ENCODE data around the gene LHX1.

The LHX1 gene

DNA sequence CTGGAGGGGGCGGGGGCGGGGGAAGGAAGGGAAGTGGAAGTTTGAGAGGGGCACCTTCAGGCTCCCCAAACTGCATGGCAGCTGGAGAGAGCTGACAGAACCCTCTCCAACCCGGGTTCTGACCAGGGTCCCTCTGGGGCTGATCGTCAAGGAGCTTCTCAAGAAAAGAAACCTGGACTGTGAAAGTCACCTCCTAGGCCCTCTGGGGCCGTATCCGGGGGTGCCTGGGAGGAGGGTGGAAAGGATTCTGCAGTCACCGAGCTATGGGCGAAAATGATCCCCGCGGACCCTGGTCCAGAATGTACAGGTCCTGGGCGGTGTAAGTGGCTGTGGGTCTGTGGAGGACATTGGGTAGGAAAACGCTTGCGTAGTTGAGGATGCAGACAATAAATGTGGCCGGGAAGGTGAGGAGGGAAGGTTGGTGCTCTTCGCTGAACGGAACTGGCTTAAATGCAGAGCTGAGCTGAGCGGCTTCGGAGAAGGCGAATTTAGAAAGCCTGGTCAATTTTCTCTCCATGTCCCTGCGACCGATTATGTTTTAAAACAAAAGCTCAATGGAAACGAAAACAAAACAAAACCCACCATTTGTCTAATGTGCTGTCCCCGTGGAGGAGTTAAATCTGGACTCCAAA, 3.6 kb upstream of the LHX1 start:
- peak overlapping the region; percentile 55; the same call in 1 of the 2 replicates for H3K4me3 ChIP-seq (ENCODE audit: low read depth, low read length)
- peaks cover 99% of the 10 kb centered on the region for H3K27me3 ChIP-seq (ENCODE audit: insufficient read depth, low read length)
- no peaks in the 10 kb centered on the region for H3K4me1 ChIP-seq (ENCODE audit: control insufficient read depth, insufficient read depth, low read length, unreplicated experiment)
- no peaks in the 10 kb centered on the region for H3K79me2 ChIP-seq (ENCODE audit: control insufficient read depth, insufficient read depth, low read length, unreplicated experiment)
- H2AFZ ChIP-seq (ENCODE audit: low read length, unreplicated experiment): no peak overlapping the region
- no peak overlapping the region for H3K27ac ChIP-seq (ENCODE audit: low read depth, low read length)
- H3K36me3 ChIP-seq (ENCODE audit: insufficient read depth, low read length): no peaks in the 10 kb centered on the region

DNA sequence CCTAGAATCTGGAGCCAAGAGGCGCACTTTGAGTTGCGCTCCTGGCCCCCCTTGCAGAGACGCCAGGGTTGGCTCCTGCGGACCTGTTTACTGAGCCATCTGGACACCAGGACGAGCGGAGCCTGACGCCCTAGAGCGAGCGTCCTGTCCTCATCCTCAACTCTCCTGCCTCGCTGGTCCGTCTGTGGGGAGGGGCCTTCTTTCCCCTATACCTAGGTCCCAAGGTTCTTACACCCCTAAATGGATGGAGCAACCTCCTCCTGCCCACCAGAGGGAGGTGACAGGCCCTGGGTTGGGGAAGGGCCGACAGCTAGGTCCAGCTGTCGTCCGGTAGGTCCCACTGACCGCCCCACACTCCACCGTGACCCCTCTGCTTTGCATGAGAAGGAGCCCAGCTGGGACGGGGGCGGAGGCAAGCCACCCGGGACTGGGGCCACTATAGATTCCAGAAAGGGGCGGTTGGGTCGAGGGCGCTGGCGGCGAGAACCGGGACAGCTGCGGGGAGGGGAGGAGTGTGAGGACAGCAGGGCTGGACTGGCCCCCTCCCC, 3.1 kb upstream of the LHX1 start:
- H3K27ac ChIP-seq (ENCODE audit: low read depth, low read length): no peak overlapping the region
- no peak overlapping the region for H2AFZ ChIP-seq (ENCODE audit: low read length, unreplicated experiment)
- H3K27me3 ChIP-seq (ENCODE audit: insufficient read depth, low read length): peaks cover 99% of the 10 kb centered on the region
- no peaks in the 10 kb centered on the region for H3K79me2 ChIP-seq (ENCODE audit: control insufficient read depth, insufficient read depth, low read length, unreplicated experiment)
- H3K4me3 ChIP-seq (ENCODE audit: low read depth, low read length): peak overlapping the region; percentile 55; the same call in 1 of the 2 replicates
- no peaks in the 10 kb centered on the region for H3K4me1 ChIP-seq (ENCODE audit: control insufficient read depth, insufficient read depth, low read length, unreplicated experiment)
- no peaks in the 10 kb centered on the region for H3K36me3 ChIP-seq (ENCODE audit: insufficient read depth, low read length)

DNA sequence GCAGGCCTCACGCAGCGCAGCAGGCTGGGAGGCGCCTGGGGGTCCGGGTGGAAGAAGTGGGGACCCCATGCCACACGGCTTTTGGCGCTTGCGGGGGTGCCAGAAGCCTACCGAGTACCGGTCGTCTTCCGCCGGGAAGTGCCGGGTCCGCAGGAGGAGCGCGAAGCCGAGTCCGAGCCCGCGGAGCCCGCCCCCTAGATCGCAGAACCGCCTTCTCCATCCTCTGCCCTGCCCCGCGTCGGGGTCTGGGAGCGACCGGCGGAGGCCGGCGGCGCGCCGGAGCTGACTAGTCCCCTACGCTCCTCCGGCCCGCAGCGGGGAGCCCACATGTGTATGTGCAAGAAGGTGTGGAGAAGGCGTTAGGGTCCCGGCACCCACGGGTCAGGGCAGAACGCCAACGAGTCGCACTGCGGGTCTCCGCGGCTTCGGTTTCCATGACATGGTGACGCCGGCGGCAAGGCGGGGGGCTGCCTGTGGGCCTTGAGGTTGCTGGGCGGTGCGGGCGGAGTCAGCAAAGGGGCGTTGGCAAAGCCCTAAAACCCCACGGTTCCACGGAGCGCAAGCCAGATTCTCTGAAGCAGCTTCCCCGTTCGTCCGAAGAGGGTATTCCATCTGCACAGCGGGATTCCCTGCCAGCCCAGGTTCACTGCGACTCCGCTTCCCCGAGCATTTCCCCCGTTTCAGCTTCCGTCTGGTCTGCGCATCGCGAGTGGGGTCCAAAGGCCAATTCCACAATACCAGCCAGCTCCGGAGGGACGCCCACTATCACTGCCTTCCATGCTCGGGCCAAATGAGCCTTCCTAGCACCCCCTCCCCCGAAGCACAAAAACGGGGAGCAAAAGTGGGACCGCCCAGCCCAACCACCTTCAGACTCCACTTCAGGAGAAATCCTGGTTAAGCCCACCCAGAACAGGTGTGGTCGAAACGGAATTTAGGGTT, 2.3 kb upstream of the LHX1 start:
- H3K27me3 ChIP-seq (ENCODE audit: insufficient read depth, low read length): peaks cover 99% of the 10 kb centered on the region
- no peaks in the 10 kb centered on the region for H3K36me3 ChIP-seq (ENCODE audit: insufficient read depth, low read length)
- no peak overlapping the region for H3K27ac ChIP-seq (ENCODE audit: low read depth, low read length)
- H3K4me3 ChIP-seq (ENCODE audit: low read depth, low read length): no peak overlapping the region
- H2AFZ ChIP-seq (ENCODE audit: low read length, unreplicated experiment): no peak overlapping the region
- no peaks in the 10 kb centered on the region for H3K79me2 ChIP-seq (ENCODE audit: control insufficient read depth, insufficient read depth, low read length, unreplicated experiment)
- no peaks in the 10 kb centered on the region for H3K4me1 ChIP-seq (ENCODE audit: control insufficient read depth, insufficient read depth, low read length, unreplicated experiment)

DNA sequence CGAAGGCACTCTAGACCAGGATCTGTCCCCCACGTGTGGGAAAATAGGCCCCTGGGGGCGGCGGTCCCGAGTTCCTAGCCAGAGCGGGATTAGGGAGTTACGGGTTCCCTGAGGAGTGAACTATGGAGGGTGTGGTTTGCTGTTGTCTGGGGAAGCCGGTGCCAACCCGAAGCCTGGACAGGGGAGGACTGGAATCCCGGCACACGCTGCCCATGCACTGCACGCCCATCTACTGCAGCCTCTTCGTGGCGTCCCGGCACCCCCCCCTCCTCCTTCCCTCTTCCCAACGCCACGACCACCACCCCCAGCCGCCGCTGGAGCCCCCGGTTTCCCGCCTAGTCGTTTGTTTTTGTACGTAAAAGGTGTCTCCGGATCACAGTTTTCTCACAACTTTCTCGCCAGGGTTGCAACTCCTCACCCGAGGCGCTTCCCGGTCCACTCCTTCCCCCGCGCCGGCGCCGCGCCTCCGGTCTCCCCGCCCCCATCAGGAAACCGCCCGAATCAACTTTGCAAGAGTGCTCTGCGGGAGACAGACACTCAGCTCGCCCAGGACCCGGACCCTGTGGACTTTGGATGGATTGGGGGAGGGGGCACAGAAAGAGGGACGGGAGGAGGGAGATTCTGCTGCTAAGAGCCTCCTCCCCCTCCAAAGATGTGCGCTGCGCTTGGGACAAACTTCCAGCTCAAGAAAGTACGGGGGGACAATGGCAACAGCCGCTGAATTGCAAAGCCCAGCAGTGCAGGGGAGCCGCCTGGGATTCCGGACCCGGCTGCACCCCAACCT, 1.4 kb upstream of the LHX1 start:
- Histone ChIP-seq H3K4me3 (ENCODE audit: low read depth, low read length) (no peak overlapping the region), H3K27ac (ENCODE audit: low read depth, low read length) (no peak overlapping the region), H3K36me3 (ENCODE audit: insufficient read depth, low read length) (no peaks in the 10 kb centered on the region), H3K27me3 (ENCODE audit: insufficient read depth, low read length) (peaks cover 97% of the 10 kb centered on the region), H3K4me1 (ENCODE audit: control insufficient read depth, insufficient read depth, low read length, unreplicated experiment) (no peaks in the 10 kb centered on the region), H2AFZ (ENCODE audit: low read length, unreplicated experiment) (no peak overlapping the region), H3K79me2 (ENCODE audit: control insufficient read depth, insufficient read depth, low read length, unreplicated experiment) (no peaks in the 10 kb centered on the region)

DNA sequence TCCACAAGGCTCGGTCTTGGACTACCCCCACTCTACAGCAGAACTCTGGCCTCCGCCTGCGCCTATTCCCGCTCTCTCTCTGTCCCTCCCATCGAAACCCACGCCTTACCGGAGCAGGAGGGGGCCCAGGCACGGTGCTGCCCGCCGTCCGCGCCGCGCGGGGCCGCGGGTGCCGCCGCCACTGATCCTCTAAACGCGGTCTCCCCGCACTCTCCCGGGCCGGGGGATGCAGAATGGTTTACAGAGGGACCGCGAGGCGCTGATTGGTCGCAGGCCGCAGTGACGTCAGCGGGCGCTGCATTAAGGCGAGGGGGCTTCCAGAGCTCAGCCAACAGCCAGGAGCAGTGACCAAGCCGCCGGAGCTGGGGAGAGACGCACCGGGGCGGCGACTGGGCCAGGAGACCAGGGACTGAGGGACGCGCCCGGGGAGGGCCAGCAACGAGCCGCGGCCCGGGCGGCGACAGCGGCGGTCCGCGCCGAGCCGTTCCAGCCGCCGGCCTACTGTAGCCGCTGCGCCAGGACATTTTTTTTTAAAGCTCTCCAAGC, 747 bp upstream of the LHX1 start:
- no peak overlapping the region for H2AFZ ChIP-seq (ENCODE audit: low read length, unreplicated experiment)
- H3K4me3 ChIP-seq (ENCODE audit: low read depth, low read length): no peak overlapping the region
- H3K4me1 ChIP-seq (ENCODE audit: control insufficient read depth, insufficient read depth, low read length, unreplicated experiment): no peaks in the 10 kb centered on the region
- no peaks in the 10 kb centered on the region for H3K36me3 ChIP-seq (ENCODE audit: insufficient read depth, low read length)
- no peaks in the 10 kb centered on the region for H3K79me2 ChIP-seq (ENCODE audit: control insufficient read depth, insufficient read depth, low read length, unreplicated experiment)
- no peak overlapping the region for H3K27ac ChIP-seq (ENCODE audit: low read depth, low read length)
- peaks cover 97% of the 10 kb centered on the region for H3K27me3 ChIP-seq (ENCODE audit: insufficient read depth, low read length)

DNA sequence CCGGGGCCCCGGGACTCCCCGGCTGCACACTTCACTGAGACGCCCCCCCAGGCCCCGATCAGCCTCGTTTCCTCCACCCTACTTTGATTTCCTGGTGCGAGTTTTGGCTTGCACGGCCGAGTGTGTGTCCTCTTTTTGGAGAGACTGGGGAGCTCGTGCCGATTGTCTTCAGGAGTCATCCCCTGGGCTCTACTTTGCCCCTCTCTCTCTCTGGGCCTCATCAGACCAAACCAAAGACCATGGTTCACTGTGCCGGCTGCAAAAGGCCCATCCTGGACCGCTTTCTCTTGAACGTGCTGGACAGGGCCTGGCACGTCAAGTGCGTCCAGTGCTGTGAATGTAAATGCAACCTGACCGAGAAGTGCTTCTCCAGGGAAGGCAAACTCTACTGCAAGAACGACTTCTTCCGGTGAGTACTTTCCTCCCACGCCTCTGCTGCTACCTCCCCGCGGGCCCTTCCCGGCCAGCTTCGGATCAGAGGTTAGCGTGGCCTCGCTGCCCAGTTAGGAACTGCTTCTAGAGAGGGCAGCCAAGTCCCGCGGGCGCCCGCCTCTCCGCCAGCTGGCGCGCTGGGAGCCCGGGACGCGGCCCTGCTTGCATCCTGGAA, 787 bp downstream of the LHX1 start:
- Histone ChIP-seq H3K79me2 (ENCODE audit: control insufficient read depth, insufficient read depth, low read length, unreplicated experiment) (no peaks in the 10 kb centered on the region), H3K27me3 (ENCODE audit: insufficient read depth, low read length) (peaks cover 99% of the 10 kb centered on the region), H3K27ac (ENCODE audit: low read depth, low read length) (no peak overlapping the region), H3K4me3 (ENCODE audit: low read depth, low read length) (no peak overlapping the region), H3K36me3 (ENCODE audit: insufficient read depth, low read length) (no peaks in the 10 kb centered on the region), H2AFZ (ENCODE audit: low read length, unreplicated experiment) (no peak overlapping the region), H3K4me1 (ENCODE audit: control insufficient read depth, insufficient read depth, low read length, unreplicated experiment) (no peaks in the 10 kb centered on the region)

DNA sequence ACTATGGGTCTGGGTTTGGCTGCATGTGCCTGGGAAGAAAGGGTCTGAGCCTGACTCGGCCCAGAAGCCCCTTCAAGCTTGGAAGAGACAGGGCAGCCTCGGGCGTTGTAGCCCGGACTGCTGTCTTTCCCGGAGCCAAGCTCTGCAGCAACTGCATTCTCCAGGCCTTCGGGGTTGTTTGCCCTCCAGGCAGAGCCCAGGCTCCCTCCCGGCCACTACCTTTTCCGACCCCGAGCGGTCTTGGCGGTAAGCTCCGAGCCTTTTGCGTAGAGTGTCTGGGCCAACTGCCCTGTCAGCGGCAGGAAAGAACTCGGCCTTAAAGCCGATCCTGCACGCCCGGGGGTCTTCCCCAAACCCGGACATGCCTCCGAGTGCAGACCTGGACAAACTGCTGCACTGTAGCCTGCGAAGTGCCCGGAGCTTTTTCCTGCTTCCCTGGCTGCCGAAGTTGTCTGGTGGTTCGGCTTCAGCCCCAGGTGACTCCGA, 1.3 kb downstream of the LHX1 start:
- no peak overlapping the region for H3K27ac ChIP-seq (ENCODE audit: low read depth, low read length)

DNA sequence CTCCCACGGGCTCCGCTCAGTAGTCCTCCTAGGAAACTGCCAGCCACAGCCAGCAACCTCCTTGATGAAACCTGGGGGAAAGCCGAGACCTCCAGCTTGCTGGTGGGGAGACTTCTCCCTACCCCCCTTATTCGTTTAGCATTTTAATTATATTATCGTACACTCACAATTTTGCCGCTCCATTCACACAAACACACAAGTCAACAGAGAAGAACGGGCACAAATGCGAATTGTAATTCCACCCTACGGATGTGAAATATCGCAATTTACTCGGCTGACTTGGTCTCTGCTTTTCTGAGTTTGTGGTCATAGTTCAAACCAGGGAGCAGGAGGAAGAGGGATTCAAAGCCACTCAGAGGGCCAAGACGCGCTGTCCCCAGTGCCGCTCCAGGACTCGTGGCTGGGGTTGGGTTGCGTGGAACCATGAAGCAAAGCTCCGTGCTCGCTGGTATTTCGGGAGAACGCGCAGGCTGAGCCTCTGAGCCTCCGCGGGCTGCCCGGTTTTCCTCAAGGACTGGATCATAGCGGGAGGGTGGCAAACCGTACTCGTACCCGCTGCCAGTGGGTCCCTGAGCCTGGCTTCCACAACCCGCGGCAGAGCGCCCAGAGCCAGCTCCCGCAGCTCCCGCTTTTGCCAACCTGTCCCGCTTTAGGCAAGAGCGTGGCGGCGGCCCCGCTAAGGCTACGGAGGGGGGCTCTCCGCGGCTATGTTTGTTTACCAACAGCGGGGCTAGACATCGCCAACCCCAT, 2.0 kb downstream of the LHX1 start:
- H3K4me1 ChIP-seq (ENCODE audit: control insufficient read depth, insufficient read depth, low read length, unreplicated experiment): no peaks in the 10 kb centered on the region
- H3K27ac ChIP-seq (ENCODE audit: low read depth, low read length): no peak overlapping the region
- H3K27me3 ChIP-seq (ENCODE audit: insufficient read depth, low read length): peaks cover 99% of the 10 kb centered on the region
- no peak overlapping the region for H3K4me3 ChIP-seq (ENCODE audit: low read depth, low read length)
- H2AFZ ChIP-seq (ENCODE audit: low read length, unreplicated experiment): no peak overlapping the region
- no peaks in the 10 kb centered on the region for H3K36me3 ChIP-seq (ENCODE audit: insufficient read depth, low read length)
- H3K79me2 ChIP-seq (ENCODE audit: control insufficient read depth, insufficient read depth, low read length, unreplicated experiment): no peaks in the 10 kb centered on the region

More for the DNA sequence above, 1.3 kb downstream of the LHX1 start:
- no peaks in the 10 kb centered on the region for H3K36me3 ChIP-seq (ENCODE audit: insufficient read depth, low read length)
- H3K79me2 ChIP-seq (ENCODE audit: control insufficient read depth, insufficient read depth, low read length, unreplicated experiment): no peaks in the 10 kb centered on the region
- H2AFZ ChIP-seq (ENCODE audit: low read length, unreplicated experiment): no peak overlapping the region
- no peaks in the 10 kb centered on the region for H3K4me1 ChIP-seq (ENCODE audit: control insufficient read depth, insufficient read depth, low read length, unreplicated experiment)
- peaks cover 99% of the 10 kb centered on the region for H3K27me3 ChIP-seq (ENCODE audit: insufficient read depth, low read length)
- no peak overlapping the region for H3K4me3 ChIP-seq (ENCODE audit: low read depth, low read length)

DNA sequence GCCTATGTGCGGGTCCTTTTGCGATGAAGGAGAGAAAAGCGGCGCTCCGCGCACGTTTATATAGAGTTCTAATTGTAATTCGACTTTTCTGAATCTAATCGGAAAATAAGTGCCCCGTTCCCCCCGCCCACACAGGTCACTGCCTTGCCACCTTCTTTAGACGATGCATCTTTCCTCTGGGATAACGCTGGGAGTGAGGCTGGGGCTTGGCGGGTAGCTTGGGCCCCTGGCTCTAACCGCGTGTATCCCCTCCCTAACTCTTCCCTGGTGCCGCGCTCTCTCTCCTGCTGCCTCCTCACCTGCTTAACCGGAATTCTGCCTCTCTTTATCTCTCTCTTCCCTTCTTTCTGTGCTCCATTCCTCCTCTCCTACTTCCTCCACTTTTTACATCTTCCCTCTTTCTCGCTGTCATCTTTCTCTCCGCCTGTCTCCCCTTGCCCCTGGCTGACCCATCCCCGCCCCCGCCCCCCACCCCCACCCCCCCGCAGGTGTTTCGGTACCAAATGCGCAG, 2.6 kb downstream of the LHX1 start:
- no peaks in the 10 kb centered on the region for H3K4me1 ChIP-seq (ENCODE audit: control insufficient read depth, insufficient read depth, low read length, unreplicated experiment)
- H3K4me3 ChIP-seq (ENCODE audit: low read depth, low read length): no peak overlapping the region
- no peak overlapping the region for H3K27ac ChIP-seq (ENCODE audit: low read depth, low read length)
- H3K79me2 ChIP-seq (ENCODE audit: control insufficient read depth, insufficient read depth, low read length, unreplicated experiment): no peaks in the 10 kb centered on the region
- H3K36me3 ChIP-seq (ENCODE audit: insufficient read depth, low read length): no peaks in the 10 kb centered on the region
- no peak overlapping the region for H2AFZ ChIP-seq (ENCODE audit: low read length, unreplicated experiment)
- peaks cover 99% of the 10 kb centered on the region for H3K27me3 ChIP-seq (ENCODE audit: insufficient read depth, low read length)

Data from ACC112 (cell line).